Stimulated activated CD4-positive, alpha-beta T cell treated with anti-CD3 and anti-CD28 coated beads, Interleukin-2, amount 100 ng/mL, for 48 hours (primary cell): ENCODE data around the gene CD300C.
"Not testable (repeated sequence)": the region's sequence is repeated elsewhere in the genome, so short reads cannot be mapped to it uniquely, and the experiment has no call there.

Experiments
- DNase-seq, 2 donors: peaks; one replicate each; pipeline ENCODE4 v3.0.0-alpha.2; 2020

CD300C gene

DNA sequence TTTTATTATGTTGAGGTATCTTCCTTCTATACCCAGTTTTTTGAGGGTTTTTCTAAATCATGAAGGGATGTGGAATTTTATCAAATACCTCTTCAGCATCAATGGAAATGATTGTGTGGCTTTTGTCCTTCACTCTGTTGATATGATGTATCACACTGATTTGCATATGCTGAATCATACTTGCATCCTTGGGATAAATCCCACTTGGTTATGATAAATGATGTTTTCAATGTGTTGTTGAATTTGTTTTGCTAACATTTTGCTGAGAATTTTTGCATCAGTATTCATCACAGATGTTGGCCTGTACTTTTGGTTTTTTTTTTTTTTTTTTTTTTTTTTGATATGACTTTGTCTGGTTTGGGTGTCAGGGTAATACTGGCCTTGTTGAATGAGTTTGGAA lies 37.8 kb downstream of the CD300C start:
- DNase-seq, result no peak

DNA sequence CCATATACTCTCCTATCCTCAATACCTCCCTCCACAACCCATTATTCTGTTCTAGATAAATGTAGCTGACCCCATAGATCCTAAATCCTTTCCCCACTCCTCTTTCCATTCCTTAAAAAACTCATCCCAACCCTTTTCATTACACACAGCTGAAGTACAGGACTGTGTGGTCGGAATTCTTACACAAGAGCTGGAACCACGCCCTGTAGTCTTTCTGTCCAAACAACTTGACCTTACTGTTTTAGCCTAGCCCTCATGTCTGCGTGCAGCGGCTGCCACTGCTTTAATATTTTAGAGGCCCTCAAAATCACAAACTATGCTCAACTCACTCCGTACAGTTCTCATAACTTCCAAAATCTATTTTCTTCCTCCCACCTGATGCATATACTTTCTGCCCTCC lies 42.0 kb downstream of the CD300C start:
- DNase-seq, result not testable (repeated sequence)

DNA sequence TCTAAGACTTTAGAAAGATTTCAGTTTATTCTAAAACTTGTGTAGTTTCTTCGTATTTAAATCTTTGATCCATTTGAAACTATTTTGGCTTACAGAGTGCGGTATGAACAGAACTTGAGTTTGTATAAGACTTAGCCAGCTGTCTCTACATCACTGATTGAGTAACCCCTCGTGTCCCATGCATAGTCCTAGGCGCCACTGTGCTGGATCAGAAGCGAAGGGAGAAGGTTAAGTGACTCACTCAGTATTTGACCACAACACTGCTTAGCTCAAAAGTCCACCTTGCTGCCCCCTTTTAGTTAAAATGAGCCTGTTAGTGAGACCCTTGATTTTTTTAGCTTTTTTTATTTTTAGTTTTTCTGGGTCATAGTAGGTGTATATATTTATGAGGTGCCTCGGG lies 43.1 kb downstream of the CD300C start:
- DNase-seq, result no peak

DNA sequence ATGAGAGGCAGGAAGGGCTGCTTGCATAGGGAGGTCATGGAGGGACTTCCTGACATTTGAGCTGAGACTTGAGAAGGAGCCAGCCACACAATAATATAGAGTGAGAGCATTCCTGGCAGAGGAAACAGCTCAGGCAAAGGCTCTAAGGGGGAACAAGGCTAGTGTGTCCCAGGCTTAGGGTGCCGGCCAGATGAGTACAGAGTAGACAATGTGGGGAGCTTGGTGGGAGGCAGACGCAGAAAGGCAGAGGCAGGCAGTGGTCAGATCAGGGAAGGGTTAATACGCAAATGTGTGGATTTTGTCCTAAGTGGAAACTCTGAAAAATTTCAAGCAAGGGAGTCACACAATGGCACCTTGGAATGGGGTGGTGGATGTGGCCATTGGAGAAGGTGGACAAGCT lies 45.9 kb downstream of the CD300C start:
- DNase-seq, result no peak

DNA sequence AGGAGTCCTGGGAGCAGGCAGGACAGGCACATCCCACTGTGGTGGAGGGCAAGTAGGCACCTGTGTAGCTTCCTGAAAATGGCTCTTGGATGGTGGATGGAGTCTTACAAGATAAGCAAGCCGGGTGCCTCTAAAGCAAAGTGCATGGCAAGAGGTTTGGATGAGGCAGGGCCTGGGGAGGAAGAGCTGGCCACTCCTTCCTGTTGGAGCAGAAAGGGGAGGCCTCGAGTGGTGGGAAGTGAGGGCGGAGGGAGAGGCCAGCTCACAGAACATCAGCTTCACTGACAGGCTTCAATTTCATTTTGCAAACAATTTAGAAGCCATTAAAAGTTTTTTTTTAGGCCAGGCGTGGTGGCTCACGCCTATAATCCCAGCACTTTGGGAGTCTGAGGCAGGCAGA lies 48.4 kb downstream of the CD300C start:
- no peak for DNase-seq

DNA sequence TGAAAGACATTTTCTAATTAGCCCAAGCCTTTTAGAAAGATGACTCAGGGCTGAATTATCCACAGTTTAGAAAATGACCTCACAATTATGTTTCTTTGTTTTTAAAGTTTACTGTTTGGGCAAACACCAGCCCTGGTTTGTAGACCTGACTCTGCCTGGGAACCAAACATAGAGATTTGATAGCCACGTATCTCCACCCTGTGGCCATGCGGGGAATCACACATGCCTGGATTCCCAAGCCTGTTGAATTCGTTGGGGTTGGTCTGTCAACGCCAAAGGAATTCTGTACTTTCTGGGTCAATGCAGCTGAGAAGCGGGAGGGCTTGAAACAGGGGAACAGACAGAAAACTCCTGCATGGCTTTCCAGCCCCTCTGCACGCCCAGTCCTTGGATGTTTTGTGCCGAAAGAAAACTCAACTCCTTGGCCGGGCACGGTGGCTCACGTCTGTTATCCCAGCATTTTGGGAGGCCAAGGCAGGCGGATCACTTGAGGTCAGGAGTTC lies 52.5 kb downstream of the CD300C start:
- peak; percentile 57 to 65 for DNase-seq

DNA sequence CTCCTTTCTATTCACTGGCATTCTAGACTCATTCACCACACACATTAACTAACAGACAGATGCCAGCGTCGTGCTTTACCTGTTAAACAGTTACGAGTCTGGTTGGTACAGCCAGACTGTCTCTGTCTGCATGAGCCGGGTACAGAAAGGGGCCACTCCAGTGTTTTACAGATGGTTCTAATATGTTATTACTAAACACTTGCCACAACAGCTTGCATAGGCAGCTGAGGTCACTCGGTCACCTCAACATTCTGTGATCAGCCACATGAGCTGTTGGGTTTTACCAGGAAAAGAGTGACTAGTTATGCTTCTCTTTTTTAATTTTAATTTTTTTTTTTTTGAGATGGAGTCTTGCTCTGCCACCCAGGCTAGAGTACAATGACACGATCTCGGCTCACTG lies 54.3 kb downstream of the CD300C start:
- no peak for DNase-seq
